Osteocyte (in vitro differentiated cells): ENCODE results near the gene C22orf31. TPM values are rescaled to one million over a fixed set of nuclear protein-coding genes. Genes with fewer than 3 reads are reported as not detected.

ENCODE experiments used
- DNase-seq: peaks from one replicate; pipeline ENCODE4 v3.0.0; 2021; ENCODE audit warnings: mixed read lengths; ENCODE audit not compliant: unreplicated experiment; ENCODE audit errors: extremely low spot score
- H3K27ac Mint-ChIP-seq: one replicate; pipeline ENCODE4 v1.8.0; 2021; ENCODE audit warnings: mild to moderate bottlenecking, mixed read lengths; ENCODE audit not compliant: unreplicated experiment
- H3K27me3 Mint-ChIP-seq: one replicate; pipeline ENCODE4 v1.8.0; 2021; ENCODE audit warnings: mixed read lengths; ENCODE audit not compliant: unreplicated experiment
- H3K36me3 Mint-ChIP-seq: one replicate; pipeline ENCODE4 v1.8.0; 2021; ENCODE audit warnings: mixed read lengths; ENCODE audit not compliant: unreplicated experiment
- H3K4me1 Mint-ChIP-seq: one replicate; pipeline ENCODE4 v1.8.0; 2021; ENCODE audit warnings: mixed read lengths; ENCODE audit not compliant: unreplicated experiment
- H3K4me3 Mint-ChIP-seq: one replicate; pipeline ENCODE4 v1.8.0; 2021; ENCODE audit warnings: mild to moderate bottlenecking, moderate library complexity, mixed read lengths; ENCODE audit not compliant: unreplicated experiment
- H3K9me3 Mint-ChIP-seq: one replicate; pipeline ENCODE4 v1.8.0; 2021; ENCODE audit warnings: mixed read lengths; ENCODE audit not compliant: unreplicated experiment
- long read RNA-seq: library from polyadenylated mRNA; unstranded; transcript quantifications from one replicate; pipeline ENCODE4 v2.0.0, GENCODE V29; 2021
- total RNA-seq: library from RNA; stranded (reverse); gene quantifications from 2 replicates; pipeline ENCODE4 v1.2.1, GENCODE V29; 2021
- TF ChIP-seq, protein P1 (sequence below): fragments of 200-600 bp; sonication (generic); IDR thresholded peaks from 2 replicates; pipeline ENCODE4 v1.5.0; 2021; ENCODE audit warnings: antibody characterized with exemption, mild to moderate bottlenecking, moderate library complexity

The C22orf31 gene
- not detected in 2 replicates for total RNA-seq
- long read RNA-seq, result 0 reads

DNA sequence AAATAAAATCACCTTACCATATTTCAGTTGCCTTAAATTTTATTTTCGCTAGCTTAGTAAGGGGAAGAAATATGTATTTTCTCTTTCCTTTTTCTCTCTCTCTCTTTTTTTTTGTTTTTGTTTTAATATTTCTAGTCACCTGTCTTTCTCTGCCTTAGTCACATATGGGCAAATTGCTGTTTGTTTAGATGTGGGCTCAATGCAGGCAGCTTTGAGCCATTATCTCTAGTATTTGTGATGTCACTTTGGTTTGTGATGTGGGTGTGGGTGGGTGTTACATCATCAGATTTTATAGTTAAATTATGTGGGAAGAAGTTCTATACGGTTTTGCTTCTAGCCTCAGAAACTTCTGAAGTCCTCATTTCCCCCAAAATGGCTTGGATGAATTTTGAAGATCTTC is at the start of gene C22orf31:
Gene C22orf31 (minus strand): TSS at position 59 of the 400 bp plus-strand sequence. CDS start 39 bp downstream, at position 20.
- H3K36me3 Mint-ChIP-seq, result no peaks in the 10 kb centered on the region
- no peaks in the 10 kb centered on the region for H3K4me1 Mint-ChIP-seq
- no peaks in the 10 kb centered on the region for H3K9me3 Mint-ChIP-seq
- TF ChIP-seq, protein P1, sequence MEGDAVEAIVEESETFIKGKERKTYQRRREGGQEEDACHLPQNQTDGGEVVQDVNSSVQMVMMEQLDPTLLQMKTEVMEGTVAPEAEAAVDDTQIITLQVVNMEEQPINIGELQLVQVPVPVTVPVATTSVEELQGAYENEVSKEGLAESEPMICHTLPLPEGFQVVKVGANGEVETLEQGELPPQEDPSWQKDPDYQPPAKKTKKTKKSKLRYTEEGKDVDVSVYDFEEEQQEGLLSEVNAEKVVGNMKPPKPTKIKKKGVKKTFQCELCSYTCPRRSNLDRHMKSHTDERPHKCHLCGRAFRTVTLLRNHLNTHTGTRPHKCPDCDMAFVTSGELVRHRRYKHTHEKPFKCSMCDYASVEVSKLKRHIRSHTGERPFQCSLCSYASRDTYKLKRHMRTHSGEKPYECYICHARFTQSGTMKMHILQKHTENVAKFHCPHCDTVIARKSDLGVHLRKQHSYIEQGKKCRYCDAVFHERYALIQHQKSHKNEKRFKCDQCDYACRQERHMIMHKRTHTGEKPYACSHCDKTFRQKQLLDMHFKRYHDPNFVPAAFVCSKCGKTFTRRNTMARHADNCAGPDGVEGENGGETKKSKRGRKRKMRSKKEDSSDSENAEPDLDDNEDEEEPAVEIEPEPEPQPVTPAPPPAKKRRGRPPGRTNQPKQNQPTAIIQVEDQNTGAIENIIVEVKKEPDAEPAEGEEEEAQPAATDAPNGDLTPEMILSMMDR, result no peak
- H3K27ac Mint-ChIP-seq, result no peak within 1 kb of the TSS
- peaks cover 20% of the 10 kb centered on the region for H3K27me3 Mint-ChIP-seq
- DNase-seq, result no peak
- H3K4me3 Mint-ChIP-seq, result no peak within 1 kb of the TSS

DNA sequence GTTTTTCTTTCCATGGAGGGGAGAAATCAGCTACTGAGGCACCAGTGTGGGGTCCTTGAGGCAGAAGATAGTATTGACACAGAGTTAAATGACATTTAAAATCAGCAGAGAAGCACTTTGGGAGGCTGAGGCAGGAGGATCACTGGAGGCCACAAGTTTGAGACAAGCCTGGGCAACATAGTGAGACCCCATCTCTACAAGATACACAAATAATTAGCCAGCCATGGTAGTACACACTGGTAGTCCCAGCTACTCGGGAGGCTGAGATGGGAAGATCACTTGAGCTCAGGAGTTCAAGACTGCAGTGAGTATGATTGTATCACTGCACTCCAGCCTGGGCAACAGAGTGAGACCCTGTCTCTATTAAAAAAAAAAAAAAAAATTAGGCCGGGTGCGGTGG is 49.3 kb upstream of the C22orf31 start:
- TF ChIP-seq, protein P1, result no peak
- Mint-ChIP-seq H3K4me1 (no peaks in the 10 kb centered on the region), H3K36me3 (no peaks in the 10 kb centered on the region), H3K27ac (no peak overlapping the region), H3K9me3 (no peaks in the 10 kb centered on the region), H3K4me3 (no peak overlapping the region), H3K27me3 (no peaks in the 10 kb centered on the region)
- no peak for DNase-seq

DNA sequence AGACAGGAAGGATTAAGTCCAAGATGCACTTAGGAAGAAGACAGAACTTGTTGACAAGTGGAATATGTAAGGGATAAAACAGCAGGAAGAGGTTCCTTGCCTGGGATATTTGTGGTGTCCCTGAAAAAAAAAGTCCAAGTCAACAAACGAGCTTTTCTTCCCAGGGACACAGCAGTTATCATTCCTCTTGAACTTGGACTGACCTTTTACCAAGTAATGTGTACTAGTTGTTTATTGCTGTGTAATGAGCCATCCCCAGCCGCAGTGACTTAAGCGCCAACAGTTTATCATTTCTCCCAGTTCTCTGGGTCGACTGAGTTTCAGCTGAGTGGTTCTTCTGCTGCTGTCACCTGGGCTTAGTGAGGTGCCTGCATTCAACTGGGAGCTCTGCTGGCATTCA is 48.2 kb upstream of the C22orf31 start:
- no peak for DNase-seq
- Mint-ChIP-seq H3K4me3 (no peak overlapping the region), H3K27ac (no peak overlapping the region), H3K4me1 (no peaks in the 10 kb centered on the region), H3K27me3 (no peaks in the 10 kb centered on the region), H3K9me3 (no peaks in the 10 kb centered on the region), H3K36me3 (no peaks in the 10 kb centered on the region)
- TF ChIP-seq, protein P1, result no peak

DNA sequence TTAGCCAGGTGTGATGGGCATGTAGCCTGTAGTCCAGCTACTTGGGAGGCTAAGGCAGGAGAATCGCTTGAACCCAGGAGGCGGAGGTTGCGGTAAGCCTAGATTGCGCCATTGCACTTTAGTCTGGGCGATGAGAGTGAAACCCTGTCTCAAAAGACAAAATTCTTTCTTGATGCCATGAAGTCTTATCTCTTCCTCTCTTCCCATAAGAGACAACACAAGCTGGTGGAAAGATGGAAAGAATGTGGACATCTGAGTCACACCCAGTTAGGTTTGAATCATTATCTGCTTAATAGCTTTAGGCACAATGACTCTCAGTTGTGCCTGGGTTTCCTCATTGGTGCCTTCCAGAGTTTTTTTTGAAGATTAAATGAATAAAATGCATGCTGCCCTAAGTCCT is 46.5 kb upstream of the C22orf31 start:
- H3K36me3 Mint-ChIP-seq, result no peaks in the 10 kb centered on the region
- no peaks in the 10 kb centered on the region for H3K4me1 Mint-ChIP-seq
- TF ChIP-seq, protein P1, result no peak
- H3K27ac Mint-ChIP-seq, result no peak overlapping the region
- no peak overlapping the region for H3K4me3 Mint-ChIP-seq
- H3K27me3 Mint-ChIP-seq, result no peaks in the 10 kb centered on the region
- no peaks in the 10 kb centered on the region for H3K9me3 Mint-ChIP-seq
- DNase-seq, result no peak

DNA sequence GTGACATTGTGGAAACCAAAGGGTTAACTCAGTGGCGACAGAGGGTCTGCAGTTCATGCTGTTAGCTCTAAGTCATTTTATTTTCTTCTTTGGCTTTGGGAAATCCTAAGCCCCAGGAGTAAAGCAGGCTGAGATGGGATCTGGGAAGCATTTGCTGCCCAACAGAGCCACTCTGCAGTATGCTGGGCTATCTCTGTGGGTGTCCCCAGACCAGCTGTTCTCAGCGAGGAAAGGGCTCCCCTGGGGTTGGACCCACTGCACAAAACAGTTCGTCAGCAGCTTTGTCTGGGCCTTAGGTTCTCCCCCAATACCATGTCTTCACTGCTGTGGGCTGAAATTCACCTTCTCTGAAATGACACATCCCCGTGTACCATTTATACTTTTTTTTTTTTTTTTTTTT is 45.2 kb upstream of the C22orf31 start:
- Mint-ChIP-seq H3K36me3 (no peaks in the 10 kb centered on the region), H3K4me1 (no peaks in the 10 kb centered on the region), H3K27ac (no peak overlapping the region), H3K27me3 (no peaks in the 10 kb centered on the region), H3K9me3 (no peaks in the 10 kb centered on the region), H3K4me3 (no peak overlapping the region)
- TF ChIP-seq, protein P1, result no peak
- no peak for DNase-seq
